Spleen (tissue), 11 donors: ENCODE measurements around the gene PLCH1. TPM values are rescaled to one million over a fixed set of nuclear protein-coding genes. Genes with fewer than 3 reads are reported as not detected.

Source experiments
- DNase-seq: peaks from one replicate; pipeline ENCODE4 v3.0.0-alpha.2; 2020
- H3K27ac ChIP-seq, 8 donors: fragments of 200-600 bp; sonication (generic) in 7 of 8; 1 replicate in 4 of 8; 2 replicates in 4 of 8; pipeline versions ENCODE4 v1.5.0 to v1.8.0; 2016 to 2021; ENCODE audit warnings: inconsistent platforms in 4 of 8, mild to moderate bottlenecking in 4 of 8, moderate library complexity in 1 of 8
- H3K27me3 ChIP-seq, 7 donors: fragments of 200-600 bp; sonication (generic) in 6 of 7; replicated peaks in 1 of 7; 1 replicate in 4 of 7; 2 replicates in 3 of 7; pipeline versions ENCODE4 v1.5.0 to v1.8.0; 2016 to 2021; ENCODE audit warnings: inconsistent platforms in 3 of 7, mild to moderate bottlenecking in 1 of 7
- H3K36me3 ChIP-seq, 6 donors: fragments of 200-600 bp; sonication (generic) in 5 of 6; 1 replicate in 4 of 6; 2 replicates in 2 of 6; pipeline versions ENCODE4 v1.5.0 to v1.8.0; 2016 to 2021; ENCODE audit warnings: inconsistent platforms in 2 of 6
- H3K4me1 ChIP-seq, 6 donors: fragments of 200-600 bp; sonication (generic) in 5 of 6; 1 replicate in 3 of 6; 2 replicates in 3 of 6; pipeline versions ENCODE4 v1.5.0 to v1.8.0; 2016 to 2021; ENCODE audit warnings: inconsistent platforms in 3 of 6
- H3K4me3 ChIP-seq, 8 donors: fragments of 200-600 bp; sonication (generic) in 7 of 8; 1 replicate in 4 of 8; 2 replicates in 4 of 8; pipeline versions ENCODE4 v1.5.0 to v1.8.0; 2016 to 2021; ENCODE audit warnings: inconsistent platforms in 4 of 8, mild to moderate bottlenecking in 4 of 8, moderate library complexity in 2 of 8
- H3K9me3 ChIP-seq, 8 donors: fragments of 200-600 bp; sonication (generic) in 7 of 8; 1 replicate in 4 of 8; 2 replicates in 4 of 8; pipeline versions ENCODE4 v1.5.0 to v1.8.0; 2016 to 2021; ENCODE audit warnings: inconsistent platforms in 4 of 8
- CTCF ChIP-seq, 11 experiments: fragments of 200-600 bp in 7 of 11; fragments of 450-650 bp in 4 of 11; sonication (generic) in 4 of 11; IDR thresholded peaks in 8 of 11; conservative IDR thresholded peaks in 3 of 11; 1 replicate in 7 of 11; 2 replicates in 4 of 11; pipeline versions ENCODE4 v1.4.0 to v1.8.0; 2016 to 2021; ENCODE audit warnings: antibody characterized with exemption in 11 of 11, inconsistent platforms in 4 of 11, mild to moderate bottlenecking in 1 of 11
- POLR2A ChIP-seq, 3 donors: fragments of 450-650 bp; IDR thresholded peaks; one replicate each; pipeline ENCODE4 v1.5.1; 2017; ENCODE audit warnings: antibody characterized with exemption in 3 of 3, mild to moderate bottlenecking in 1 of 3
- POLR2AphosphoS5 ChIP-seq, 3 donors: sonication (generic); formaldehyde crosslinking; IDR thresholded peaks; one replicate each; pipeline ENCODE4 v1.5.1; 2017; ENCODE audit warnings: antibody characterized with exemption in 3 of 3
- WGBS, 5 donors: extraction: QIAGEN DNeasy Blood & Tissue Kit in 3 of 5; methylation state at CpG; one replicate each; pipeline versions ENCODE4 v1.1.5 to v1.1.7; 2013 to 2018; 5-methylcytosine and 5-hydroxymethylcytosine counted together
- intact Hi-C: fragments of 100-400 bp; cut with DNase I; formaldehyde crosslinking; loops from one replicate; pipeline ENCODE4 v1.15.0; 2023; ENCODE audit warnings: low total_unique reads
- polyA plus RNA-seq, 3 donors: library from polyadenylated mRNA; stranded (reverse); fragments of 200-250 nt; gene quantifications; one replicate each; pipeline ENCODE4 v1.2.1, GENCODE V29; 2013
- total RNA-seq, 7 donors: library from RNA; depleted of rRNA in 3 of 7; stranded (reverse); fragments of >200 nt in 3 of 7; fragmentation: NEBNext Ultra II Directional in 4 of 7; extraction: Animal tissue kit (Norgen Biotek cat#: 25700) in 4 of 7; gene quantifications; one replicate each; pipeline versions ENCODE4 v1.1.0 to v1.2.1, GENCODE V29; 2016 to 2021
- donor health status: healthy with polysubstance abuse.
- donor health status: DM: no; HTN: no; CAD: no; lungs with moderate emphysema.
- donor health status: DM: no; HTN: no; CAD: no.
- donor health status: Bipolar disorder and iron deficiency.
- donor health status: healthy.
- donor health status: DM: no; HTN: no; CAD: no.
- donor health status: DM: yes; HTN: yes; CAD: no.

PLCH1 gene
- total and polyA plus RNA-seq, 10 donors, result 0.02 to 0.37 (median 0.13) TPM; not detected in 1

GRCh38 chr3:155646669-155647068 lies 98.2 kb downstream of the PLCH1 start:
- Histone ChIP-seq H3K4me1 (no peaks in the 10 kb centered on the region), H3K27me3 (no peaks in the 10 kb centered on the region), H3K36me3 (no peaks in the 10 kb centered on the region), H3K4me3 (no peak overlapping the region), H3K9me3 (no peaks in the 10 kb centered on the region), H3K27ac (no peak overlapping the region)
- WGBS, 5 donors, result 67 to 79% (median 72%) methylated on average over 2 of the region's 2 CpGs
- intact Hi-C loops, result no loop called here
- TF ChIP-seq POLR2A (IDR thresholded peaks at IDR 0.05), result no peak
- TF ChIP-seq POLR2AphosphoS5 (IDR thresholded peaks at IDR 0.05), result no peak
- TF ChIP-seq CTCF (IDR thresholded peaks at IDR 0.05 in 8 of 11, conservative IDR thresholded peaks at IDR 0.05 in 3 of 11), result no peak
- no peak for DNase-seq

- Histone ChIP-seq H3K36me3 (no peaks in the 10 kb centered on the region), H3K27me3 (no peaks in the 10 kb centered on the region), H3K4me3 (no peak overlapping the region), H3K9me3 (no peaks in the 10 kb centered on the region), H3K27ac (no peak overlapping the region), H3K4me1 (no peaks in the 10 kb centered on the region)
- intact Hi-C loops, result no loop called here
- DNase-seq, result no peak
- WGBS, 5 donors, result 72 to 86% (median 78%) methylated on average over 5 of the region's 5 CpGs
- TF ChIP-seq POLR2AphosphoS5 (IDR thresholded peaks at IDR 0.05) (no peak), CTCF (IDR thresholded peaks at IDR 0.05 in 8 of 11, conservative IDR thresholded peaks at IDR 0.05 in 3 of 11) (no peak), POLR2A (IDR thresholded peaks at IDR 0.05) (no peak)
These were observed 98.7 kb downstream of the PLCH1 start for GRCh38 chr3:155646128-155646527.

- 76 to 90% (median 85%) methylated on average over 4 of the region's 4 CpGs for WGBS, 5 donors
- Histone ChIP-seq H3K27ac (no peak overlapping the region), H3K9me3 (no peaks in the 10 kb centered on the region), H3K4me1 (no peaks in the 10 kb centered on the region), H3K27me3 (no peaks in the 10 kb centered on the region), H3K4me3 (no peak overlapping the region), H3K36me3 (no peaks in the 10 kb centered on the region)
- intact Hi-C loops, result no loop called here
- TF ChIP-seq POLR2A (IDR thresholded peaks at IDR 0.05) (no peak), POLR2AphosphoS5 (IDR thresholded peaks at IDR 0.05) (no peak), CTCF (IDR thresholded peaks at IDR 0.05 in 8 of 11, conservative IDR thresholded peaks at IDR 0.05 in 3 of 11) (no peak)
- no peak for DNase-seq
These were observed 101.2 kb downstream of the PLCH1 start for GRCh38 chr3:155643581-155644165.

- no peak for TF ChIP-seq CTCF (IDR thresholded peaks at IDR 0.05 in 8 of 11, conservative IDR thresholded peaks at IDR 0.05 in 3 of 11)
- no peaks in the 10 kb centered on the region for H3K27me3 ChIP-seq
- H3K4me1 ChIP-seq, result no peaks in the 10 kb centered on the region
- H3K36me3 ChIP-seq, result no peaks in the 10 kb centered on the region
- no peak overlapping the region for H3K27ac ChIP-seq
- H3K4me3 ChIP-seq, result no peak overlapping the region
- intact Hi-C loops, result no loop called here
- DNase-seq, result no peak
- no peaks in the 10 kb centered on the region for H3K9me3 ChIP-seq
- WGBS, 5 donors, result 54 to 78% (median 64%) methylated on average over 1 of the region's 1 CpG
These were observed 102.9 kb downstream of the PLCH1 start for GRCh38 chr3:155641956-155642355.
